ENCODE results near the gene HSFX2.
"Not testable (repeated sequence)": the region's sequence is repeated elsewhere in the genome, so short reads cannot be mapped to it uniquely, and the experiment has no call there.

The HSFX2 gene

DNA sequence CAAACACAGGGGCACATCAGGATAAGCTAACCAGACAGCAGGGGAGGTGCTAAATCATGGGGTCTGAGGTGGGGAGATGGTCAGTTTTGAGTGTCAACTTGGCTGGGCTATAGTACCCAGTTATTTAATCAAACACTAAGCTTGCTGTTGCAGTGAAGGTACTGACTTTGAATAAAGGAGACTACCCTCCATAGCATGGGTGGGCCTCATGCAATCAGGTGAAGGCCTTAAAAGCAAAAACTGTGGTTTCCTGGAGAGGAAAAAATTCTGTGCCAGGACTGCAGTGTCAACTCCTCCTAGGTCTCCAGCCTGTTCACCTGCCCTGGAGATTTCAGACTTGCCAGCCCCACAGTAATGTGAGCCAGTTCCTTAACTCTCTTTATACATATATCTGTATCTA lies 12.6 kb upstream of the HSFX2 start:
- H4K20me1 ChIP-seq (ENCODE audit: control insufficient read depth, insufficient read depth, low read depth, low read length): no peaks in the 10 kb centered on the region
- H3K4me1 ChIP-seq (ENCODE audit: control insufficient read depth, low read length): no peaks in the 10 kb centered on the region
- H3K27me3 ChIP-seq (ENCODE audit: control insufficient read depth, low read length): no peaks in the 10 kb centered on the region
- TF ChIP-seq, protein P1, sequence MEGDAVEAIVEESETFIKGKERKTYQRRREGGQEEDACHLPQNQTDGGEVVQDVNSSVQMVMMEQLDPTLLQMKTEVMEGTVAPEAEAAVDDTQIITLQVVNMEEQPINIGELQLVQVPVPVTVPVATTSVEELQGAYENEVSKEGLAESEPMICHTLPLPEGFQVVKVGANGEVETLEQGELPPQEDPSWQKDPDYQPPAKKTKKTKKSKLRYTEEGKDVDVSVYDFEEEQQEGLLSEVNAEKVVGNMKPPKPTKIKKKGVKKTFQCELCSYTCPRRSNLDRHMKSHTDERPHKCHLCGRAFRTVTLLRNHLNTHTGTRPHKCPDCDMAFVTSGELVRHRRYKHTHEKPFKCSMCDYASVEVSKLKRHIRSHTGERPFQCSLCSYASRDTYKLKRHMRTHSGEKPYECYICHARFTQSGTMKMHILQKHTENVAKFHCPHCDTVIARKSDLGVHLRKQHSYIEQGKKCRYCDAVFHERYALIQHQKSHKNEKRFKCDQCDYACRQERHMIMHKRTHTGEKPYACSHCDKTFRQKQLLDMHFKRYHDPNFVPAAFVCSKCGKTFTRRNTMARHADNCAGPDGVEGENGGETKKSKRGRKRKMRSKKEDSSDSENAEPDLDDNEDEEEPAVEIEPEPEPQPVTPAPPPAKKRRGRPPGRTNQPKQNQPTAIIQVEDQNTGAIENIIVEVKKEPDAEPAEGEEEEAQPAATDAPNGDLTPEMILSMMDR (IDR thresholded peaks at IDR 0.05; ENCODE audit: low read depth, low read length, poor library complexity, severe bottlenecking): no peak
- TF ChIP-seq EZH2phosphoT487 (IDR thresholded peaks at IDR 0.05; ENCODE audit: borderline replicate concordance, low read length): no peak
- H3K9me2 ChIP-seq (replicated peaks; ENCODE audit: control insufficient read depth, low read length): no peaks in the 10 kb centered on the region
- no peak overlapping the region for H3K27ac ChIP-seq (ENCODE audit: low read depth, low read length)
- H3K36me3 ChIP-seq (ENCODE audit: control insufficient read depth, low read length): no peaks in the 10 kb centered on the region
- no peaks in the 10 kb centered on the region for H3F3A ChIP-seq (ENCODE audit: control insufficient read depth, insufficient read depth)
- no peaks in the 10 kb centered on the region for H3K9me3 ChIP-seq (ENCODE audit: control insufficient read depth, insufficient read depth, low read length)
- no peaks in the 10 kb centered on the region for H3K79me2 ChIP-seq (ENCODE audit: control insufficient read depth, low read length)
- no peak overlapping the region for H3K4me3 ChIP-seq (ENCODE audit: low read length)
- no peak overlapping the region for H3K4me2 ChIP-seq (ENCODE audit: low read length)

DNA sequence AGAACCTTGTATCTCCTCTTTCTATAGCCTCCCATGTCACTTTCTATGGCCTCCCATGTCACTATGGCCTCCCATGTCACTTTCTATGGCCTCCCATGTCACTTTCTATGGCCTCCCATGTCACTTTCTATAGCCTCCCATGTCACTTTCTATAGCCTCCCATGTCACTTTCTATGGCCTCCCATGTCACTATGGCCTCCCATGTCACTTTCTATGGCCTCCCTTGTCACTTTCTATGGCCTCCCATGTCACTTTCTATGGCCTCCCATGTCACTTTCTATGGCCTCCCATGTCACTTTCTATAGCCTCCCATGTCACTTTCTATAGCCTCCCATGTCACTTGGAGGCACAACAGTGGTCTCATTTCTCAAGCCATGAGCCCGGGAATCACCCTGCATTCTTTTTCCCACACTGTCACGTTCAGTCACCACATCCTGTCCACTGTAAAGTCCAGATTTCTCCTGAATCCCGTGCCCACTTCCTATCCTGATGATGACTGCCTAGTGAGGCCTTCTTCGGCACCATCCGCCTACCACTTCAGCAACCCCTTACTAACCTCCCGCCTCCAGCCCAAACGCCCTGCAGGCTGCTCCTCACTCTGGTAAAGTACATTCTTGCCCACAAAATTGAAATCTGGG lies 10.3 kb upstream of the HSFX2 start:
- H3K27ac ChIP-seq (ENCODE audit: low read depth, low read length); H3K4me1 ChIP-seq (ENCODE audit: control insufficient read depth, low read length); H3K9me3 ChIP-seq (ENCODE audit: control insufficient read depth, insufficient read depth, low read length); H3K36me3 ChIP-seq (ENCODE audit: control insufficient read depth, low read length); H3K79me2 ChIP-seq (ENCODE audit: control insufficient read depth, low read length); H4K20me1 ChIP-seq (ENCODE audit: control insufficient read depth, insufficient read depth, low read depth, low read length); H3K4me3 ChIP-seq (ENCODE audit: low read length); H3K4me2 ChIP-seq (ENCODE audit: low read length); H3K27me3 ChIP-seq (ENCODE audit: control insufficient read depth, low read length); H3F3A ChIP-seq (ENCODE audit: control insufficient read depth, insufficient read depth); H3K9me2 ChIP-seq (replicated peaks; ENCODE audit: control insufficient read depth, low read length): not testable (repeated sequence)

DNA sequence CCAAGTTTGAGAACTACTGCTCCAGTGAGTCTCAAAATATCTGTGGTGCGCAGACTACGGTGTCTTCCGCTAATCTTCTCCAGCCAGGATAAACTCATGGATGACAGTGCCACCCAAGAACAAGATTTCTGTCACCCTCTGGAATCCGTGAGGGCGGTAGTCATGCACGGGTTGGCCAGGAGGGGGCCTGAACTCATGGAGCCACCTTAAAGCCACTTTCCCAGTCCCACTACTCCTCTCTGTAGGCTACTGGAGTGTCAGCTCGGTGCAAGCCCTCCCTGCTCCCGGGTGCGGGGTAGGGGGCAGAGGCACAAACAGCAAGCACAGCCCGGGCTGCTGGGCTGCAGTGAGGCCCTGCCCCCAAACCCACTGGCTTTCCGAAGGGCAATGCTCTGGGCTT lies 3.5 kb upstream of the HSFX2 start:
- not testable (repeated sequence) for H3K79me2 ChIP-seq (ENCODE audit: control insufficient read depth, low read length); H3K4me1 ChIP-seq (ENCODE audit: control insufficient read depth, low read length); H3K9me3 ChIP-seq (ENCODE audit: control insufficient read depth, insufficient read depth, low read length); H3K4me2 ChIP-seq (ENCODE audit: low read length); H3K27me3 ChIP-seq (ENCODE audit: control insufficient read depth, low read length); H3K9me2 ChIP-seq (replicated peaks; ENCODE audit: control insufficient read depth, low read length); H3K36me3 ChIP-seq (ENCODE audit: control insufficient read depth, low read length); H4K20me1 ChIP-seq (ENCODE audit: control insufficient read depth, insufficient read depth, low read depth, low read length); H3F3A ChIP-seq (ENCODE audit: control insufficient read depth, insufficient read depth); H3K4me3 ChIP-seq (ENCODE audit: low read length); H3K27ac ChIP-seq (ENCODE audit: low read depth, low read length)

DNA sequence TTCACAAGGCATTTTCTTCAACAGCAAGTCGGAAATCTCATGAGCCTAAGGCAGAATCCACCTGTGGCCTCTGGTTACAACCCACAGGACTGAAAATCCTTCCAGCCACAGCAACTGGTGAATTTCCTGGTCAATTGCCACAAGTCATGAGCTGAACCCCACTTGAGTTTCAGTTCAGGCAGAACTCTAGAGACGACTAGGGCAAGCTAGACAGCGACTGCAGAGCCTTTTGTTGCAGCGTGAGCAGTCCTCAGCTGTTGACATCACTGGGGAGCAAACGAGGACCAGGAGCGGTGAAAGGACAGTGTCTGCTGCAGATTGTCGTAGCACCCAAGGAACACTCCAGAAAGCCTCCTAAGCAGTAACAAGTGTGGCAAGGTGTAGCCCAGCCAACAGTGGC lies 829 bp upstream of the HSFX2 start:
- not testable (repeated sequence) for H4K20me1 ChIP-seq (ENCODE audit: control insufficient read depth, insufficient read depth, low read depth, low read length); H3K27ac ChIP-seq (ENCODE audit: low read depth, low read length); H3K4me3 ChIP-seq (ENCODE audit: low read length); H3K9me2 ChIP-seq (replicated peaks; ENCODE audit: control insufficient read depth, low read length); H3K9me3 ChIP-seq (ENCODE audit: control insufficient read depth, insufficient read depth, low read length); H3K27me3 ChIP-seq (ENCODE audit: control insufficient read depth, low read length); H3K36me3 ChIP-seq (ENCODE audit: control insufficient read depth, low read length); H3K4me2 ChIP-seq (ENCODE audit: low read length); H3F3A ChIP-seq (ENCODE audit: control insufficient read depth, insufficient read depth); H3K79me2 ChIP-seq (ENCODE audit: control insufficient read depth, low read length); H3K4me1 ChIP-seq (ENCODE audit: control insufficient read depth, low read length)

DNA sequence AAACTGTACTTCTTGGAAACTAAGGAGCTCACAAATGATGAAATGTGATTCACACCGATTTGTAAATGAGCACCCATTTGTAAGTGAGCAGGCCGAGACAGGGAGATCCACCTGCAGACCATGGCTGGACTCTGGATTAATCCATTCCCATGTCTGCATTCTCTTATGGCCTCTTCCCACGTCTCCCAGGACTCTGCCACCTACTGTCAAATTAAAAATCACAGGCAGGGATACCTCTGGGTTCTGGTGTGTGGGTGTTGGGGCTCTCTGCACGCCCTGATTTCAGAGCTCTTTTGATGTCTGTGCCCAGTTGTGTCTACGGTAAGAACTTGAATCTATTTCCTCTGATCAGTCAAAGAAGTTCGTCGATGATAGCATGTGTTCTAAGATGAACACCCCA lies 4.1 kb downstream of the HSFX2 start:
- not testable (repeated sequence) for H3K9me2 ChIP-seq (replicated peaks; ENCODE audit: control insufficient read depth, low read length); H3K27ac ChIP-seq (ENCODE audit: low read depth, low read length); H3K36me3 ChIP-seq (ENCODE audit: control insufficient read depth, low read length); H3K4me1 ChIP-seq (ENCODE audit: control insufficient read depth, low read length); H3K9me3 ChIP-seq (ENCODE audit: control insufficient read depth, insufficient read depth, low read length); H3K4me2 ChIP-seq (ENCODE audit: low read length); H3K79me2 ChIP-seq (ENCODE audit: control insufficient read depth, low read length); H3K4me3 ChIP-seq (ENCODE audit: low read length); H3K27me3 ChIP-seq (ENCODE audit: control insufficient read depth, low read length); H3F3A ChIP-seq (ENCODE audit: control insufficient read depth, insufficient read depth); H4K20me1 ChIP-seq (ENCODE audit: control insufficient read depth, insufficient read depth, low read depth, low read length)

DNA sequence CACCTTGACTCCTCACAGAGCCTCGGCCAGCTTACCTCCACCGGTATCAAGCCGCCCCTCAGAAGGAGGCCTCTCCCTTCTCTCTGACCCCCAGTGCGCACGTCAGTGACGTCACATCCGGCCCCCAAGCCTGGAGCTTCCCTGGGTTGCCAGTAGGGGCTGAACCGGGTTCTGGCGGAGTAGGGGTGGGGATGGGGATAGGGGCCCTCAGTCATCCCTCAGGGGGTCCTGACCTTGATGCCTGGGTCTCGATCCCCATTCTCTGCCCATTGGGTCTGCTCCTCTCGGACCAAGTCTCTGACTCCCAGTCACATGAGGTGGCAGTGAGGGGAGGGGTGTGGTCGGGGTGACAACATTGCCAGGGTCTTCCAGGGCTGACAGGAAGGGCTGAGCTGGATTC lies 7.8 kb downstream of the HSFX2 start, which contains the start of gene MAGEA9B:
Gene MAGEA9B (minus strand): TSS at position 101 of the 400 bp plus-strand sequence. CDS start 4,280 bp downstream, outside the sequence.
- H4K20me1 ChIP-seq (ENCODE audit: control insufficient read depth, insufficient read depth, low read depth, low read length); H3K4me1 ChIP-seq (ENCODE audit: control insufficient read depth, low read length); H3K27me3 ChIP-seq (ENCODE audit: control insufficient read depth, low read length); H3K79me2 ChIP-seq (ENCODE audit: control insufficient read depth, low read length); H3K4me3 ChIP-seq (ENCODE audit: low read length); H3K36me3 ChIP-seq (ENCODE audit: control insufficient read depth, low read length); H3K9me3 ChIP-seq (ENCODE audit: control insufficient read depth, insufficient read depth, low read length); H3K27ac ChIP-seq (ENCODE audit: low read depth, low read length); H3F3A ChIP-seq (ENCODE audit: control insufficient read depth, insufficient read depth); H3K9me2 ChIP-seq (replicated peaks; ENCODE audit: control insufficient read depth, low read length); H3K4me2 ChIP-seq (ENCODE audit: low read length): not testable (repeated sequence)

DNA sequence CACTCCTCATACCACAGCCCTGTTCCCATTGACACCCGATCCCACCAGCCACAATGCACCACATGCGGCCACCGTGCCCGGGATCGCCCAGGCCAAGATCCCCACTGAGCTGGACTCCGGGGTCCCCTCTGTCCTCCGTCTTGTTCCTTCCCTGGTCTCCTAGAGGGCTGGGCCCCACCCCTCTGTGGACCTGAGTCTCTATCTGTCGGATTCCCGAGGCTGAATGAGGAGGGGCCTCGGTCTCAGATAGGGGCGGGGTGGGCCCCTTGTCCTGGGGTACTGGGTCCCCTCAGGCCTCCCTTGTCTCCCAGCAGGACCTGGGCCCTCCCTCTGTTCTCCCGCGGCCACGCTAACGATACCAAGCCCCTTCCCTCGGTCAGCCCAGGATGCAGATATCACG lies 9.5 kb downstream of the HSFX2 start:
- not testable (repeated sequence) for H3F3A ChIP-seq (ENCODE audit: control insufficient read depth, insufficient read depth); H3K27ac ChIP-seq (ENCODE audit: low read depth, low read length); H3K9me2 ChIP-seq (replicated peaks; ENCODE audit: control insufficient read depth, low read length); H3K9me3 ChIP-seq (ENCODE audit: control insufficient read depth, insufficient read depth, low read length); H3K27me3 ChIP-seq (ENCODE audit: control insufficient read depth, low read length); H3K36me3 ChIP-seq (ENCODE audit: control insufficient read depth, low read length); H3K4me1 ChIP-seq (ENCODE audit: control insufficient read depth, low read length); H3K4me3 ChIP-seq (ENCODE audit: low read length); H3K4me2 ChIP-seq (ENCODE audit: low read length); H4K20me1 ChIP-seq (ENCODE audit: control insufficient read depth, insufficient read depth, low read depth, low read length); H3K79me2 ChIP-seq (ENCODE audit: control insufficient read depth, low read length)

Measured in DOHH2 (cell line).